Measurements from ENCODE around the gene BRAF. TPM values are rescaled to one million over a fixed set of nuclear protein-coding genes. Genes with fewer than 3 reads are reported as not detected.

The BRAF gene
- total RNA-seq, 1 experiment from 2014 or later = 29.7 TPM

DNA sequence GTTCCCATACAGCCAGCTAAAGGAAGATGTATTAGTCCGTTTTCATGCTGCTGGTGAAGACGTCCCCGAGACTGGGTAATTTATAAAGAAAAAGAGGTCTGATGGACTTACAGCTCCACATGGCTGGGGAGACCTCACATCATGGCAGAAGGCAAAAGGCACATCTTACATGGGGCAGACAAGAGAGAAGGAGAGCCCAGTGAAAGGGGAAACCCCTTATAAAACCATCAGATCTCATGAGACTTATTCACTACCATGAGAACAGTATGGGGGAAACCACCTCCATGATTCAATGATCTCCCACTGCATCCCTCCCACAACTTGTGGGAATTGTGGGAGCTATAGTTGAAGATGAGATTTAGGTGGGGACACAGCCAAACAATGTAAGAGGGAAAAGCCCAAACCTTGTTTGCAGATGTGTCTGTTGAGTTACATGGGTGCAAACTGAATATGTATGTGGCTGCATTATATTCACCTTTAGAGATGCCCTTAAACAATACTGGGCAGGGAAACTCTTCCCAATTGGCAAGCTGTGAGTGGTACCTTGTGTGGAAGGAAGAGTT lies 13.1 kb upstream of the BRAF start:
- ChIA-PET POLR2A (no interaction called here), RAD21 (ENCODE audit: low non-redundant PET in 1 of 2, low total read pairs in 2 of 2, uncharacterized antibody in 2 of 2, unreplicated experiment in 2 of 2) (no interaction called here), CTCF (no interaction called here)
- Histone ChIP-seq H3K4me3 (replicated peaks in 1 of 2; ENCODE audit: low read depth in 1 of 2, low read length in 2 of 2) (no peak overlapping the region), H3K36me3 (ENCODE audit: control insufficient read depth in 1 of 2, insufficient read depth in 2 of 2, low read length in 2 of 2) (no peaks in the 10 kb centered on the region), H3K79me2 (ENCODE audit: insufficient read depth, low read length) (no peaks in the 10 kb centered on the region), H4K20me1 (ENCODE audit: insufficient read depth) (no peaks in the 10 kb centered on the region), H2AFZ (ENCODE audit: low read depth, low read length, poor library complexity, severe bottlenecking) (no peak overlapping the region), H3K4me1 (ENCODE audit: control insufficient read depth in 1 of 2, insufficient read depth in 2 of 2, low read length in 2 of 2) (no peaks in the 10 kb centered on the region), H3K9ac (ENCODE audit: low read length) (no peak overlapping the region), H3K9me3 (ENCODE audit: control insufficient read depth in 1 of 2, insufficient read depth in 1 of 2, low read depth in 1 of 2, low read length in 2 of 2) (no peaks in the 10 kb centered on the region), H3K4me2 (ENCODE audit: low read length) (no peak overlapping the region), H3K9me2 (ENCODE audit: insufficient read depth) (no peaks in the 10 kb centered on the region), H3K27ac (ENCODE audit: low read depth, low read length) (no peak overlapping the region), H3K27me3 (ENCODE audit: insufficient read depth, low read length) (no peaks in the 10 kb centered on the region)
- intact Hi-C loops (cut with micrococcal nuclease) = no loop called here
- ATAC-seq (no peak), DNase-seq (ENCODE audit: low read depth, low spot score) (no peak)
- BruUV-seq (replicated peaks) = no TSS peak
- TF ChIP-seq, protein P1, sequence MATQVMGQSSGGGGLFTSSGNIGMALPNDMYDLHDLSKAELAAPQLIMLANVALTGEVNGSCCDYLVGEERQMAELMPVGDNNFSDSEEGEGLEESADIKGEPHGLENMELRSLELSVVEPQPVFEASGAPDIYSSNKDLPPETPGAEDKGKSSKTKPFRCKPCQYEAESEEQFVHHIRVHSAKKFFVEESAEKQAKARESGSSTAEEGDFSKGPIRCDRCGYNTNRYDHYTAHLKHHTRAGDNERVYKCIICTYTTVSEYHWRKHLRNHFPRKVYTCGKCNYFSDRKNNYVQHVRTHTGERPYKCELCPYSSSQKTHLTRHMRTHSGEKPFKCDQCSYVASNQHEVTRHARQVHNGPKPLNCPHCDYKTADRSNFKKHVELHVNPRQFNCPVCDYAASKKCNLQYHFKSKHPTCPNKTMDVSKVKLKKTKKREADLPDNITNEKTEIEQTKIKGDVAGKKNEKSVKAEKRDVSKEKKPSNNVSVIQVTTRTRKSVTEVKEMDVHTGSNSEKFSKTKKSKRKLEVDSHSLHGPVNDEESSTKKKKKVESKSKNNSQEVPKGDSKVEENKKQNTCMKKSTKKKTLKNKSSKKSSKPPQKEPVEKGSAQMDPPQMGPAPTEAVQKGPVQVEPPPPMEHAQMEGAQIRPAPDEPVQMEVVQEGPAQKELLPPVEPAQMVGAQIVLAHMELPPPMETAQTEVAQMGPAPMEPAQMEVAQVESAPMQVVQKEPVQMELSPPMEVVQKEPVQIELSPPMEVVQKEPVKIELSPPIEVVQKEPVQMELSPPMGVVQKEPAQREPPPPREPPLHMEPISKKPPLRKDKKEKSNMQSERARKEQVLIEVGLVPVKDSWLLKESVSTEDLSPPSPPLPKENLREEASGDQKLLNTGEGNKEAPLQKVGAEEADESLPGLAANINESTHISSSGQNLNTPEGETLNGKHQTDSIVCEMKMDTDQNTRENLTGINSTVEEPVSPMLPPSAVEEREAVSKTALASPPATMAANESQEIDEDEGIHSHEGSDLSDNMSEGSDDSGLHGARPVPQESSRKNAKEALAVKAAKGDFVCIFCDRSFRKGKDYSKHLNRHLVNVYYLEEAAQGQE (IDR thresholded peaks at IDR 0.05; ENCODE audit: low read depth) = no peak

DNA sequence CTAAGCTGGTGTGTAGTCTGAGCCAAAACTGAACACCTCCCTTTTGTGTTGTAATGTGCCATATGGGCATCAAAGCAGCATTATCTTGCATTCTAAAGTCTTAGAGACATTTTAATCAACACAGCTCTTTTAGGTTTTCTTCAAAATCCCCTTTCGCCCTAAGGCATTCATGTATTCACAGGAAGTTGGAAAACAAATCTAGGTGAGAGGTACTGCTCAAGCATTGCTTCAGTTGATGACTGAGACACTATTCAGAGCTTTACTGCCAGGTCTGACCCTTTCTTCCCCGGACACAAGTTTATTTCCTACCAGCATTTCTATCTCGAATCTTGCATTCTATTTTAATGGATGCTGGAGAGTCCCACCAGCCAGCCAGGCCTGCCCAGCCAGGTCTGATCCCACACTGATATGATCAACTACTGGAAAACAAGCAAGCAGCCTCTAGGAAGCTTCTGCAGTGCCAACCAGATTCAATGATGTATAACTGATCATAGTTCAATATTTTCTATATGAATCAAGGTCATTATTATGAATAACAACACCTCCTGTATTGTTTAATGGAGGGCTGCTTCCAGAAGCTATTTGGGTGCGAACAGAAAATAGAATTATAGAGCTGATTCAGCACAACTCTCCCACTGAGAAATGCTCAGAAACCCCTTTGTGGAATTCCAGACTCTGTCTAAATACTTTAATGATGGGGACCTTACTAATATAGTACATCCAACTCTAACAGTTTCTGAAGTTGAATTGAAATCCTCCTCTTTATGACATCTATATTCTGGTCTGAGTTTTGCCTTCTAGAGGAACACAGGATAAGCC lies 4.0 kb upstream of the BRAF start:
- Histone ChIP-seq H3K36me3 (ENCODE audit: control insufficient read depth in 1 of 2, insufficient read depth in 2 of 2, low read length in 2 of 2) (no peaks in the 10 kb centered on the region), H3K4me3 (replicated peaks in 1 of 2; ENCODE audit: low read depth in 1 of 2, low read length in 2 of 2) (no peak overlapping the region), H3K9me3 (ENCODE audit: control insufficient read depth in 1 of 2, insufficient read depth in 1 of 2, low read depth in 1 of 2, low read length in 2 of 2) (no peaks in the 10 kb centered on the region), H3K4me2 (ENCODE audit: low read length) (no peak overlapping the region), H3K4me1 (ENCODE audit: control insufficient read depth in 1 of 2, insufficient read depth in 2 of 2, low read length in 2 of 2) (peaks cover 0 to 5% of the 10 kb centered on the region in 2 experiments; a peak in 2 of 4 replicates), H3K27me3 (ENCODE audit: insufficient read depth, low read length) (no peaks in the 10 kb centered on the region), H3K9me2 (ENCODE audit: insufficient read depth) (no peaks in the 10 kb centered on the region), H3K79me2 (ENCODE audit: insufficient read depth, low read length) (peaks cover 7% of the 10 kb centered on the region), H3K27ac (ENCODE audit: low read depth, low read length) (no peak overlapping the region), H3K9ac (ENCODE audit: low read length) (no peak overlapping the region), H4K20me1 (ENCODE audit: insufficient read depth) (no peaks in the 10 kb centered on the region), H2AFZ (ENCODE audit: low read depth, low read length, poor library complexity, severe bottlenecking) (no peak overlapping the region)
- DNase-seq (ENCODE audit: low read depth, low spot score) (no peak), ATAC-seq (no peak)
- ChIA-PET POLR2A (no interaction called here), RAD21 (ENCODE audit: low non-redundant PET in 1 of 2, low total read pairs in 2 of 2, uncharacterized antibody in 2 of 2, unreplicated experiment in 2 of 2) (no interaction called here), CTCF (no interaction called here)
- BruUV-seq (replicated peaks) = no TSS peak
- intact Hi-C loops (cut with micrococcal nuclease) = no loop called here
- TF ChIP-seq, protein P2, sequence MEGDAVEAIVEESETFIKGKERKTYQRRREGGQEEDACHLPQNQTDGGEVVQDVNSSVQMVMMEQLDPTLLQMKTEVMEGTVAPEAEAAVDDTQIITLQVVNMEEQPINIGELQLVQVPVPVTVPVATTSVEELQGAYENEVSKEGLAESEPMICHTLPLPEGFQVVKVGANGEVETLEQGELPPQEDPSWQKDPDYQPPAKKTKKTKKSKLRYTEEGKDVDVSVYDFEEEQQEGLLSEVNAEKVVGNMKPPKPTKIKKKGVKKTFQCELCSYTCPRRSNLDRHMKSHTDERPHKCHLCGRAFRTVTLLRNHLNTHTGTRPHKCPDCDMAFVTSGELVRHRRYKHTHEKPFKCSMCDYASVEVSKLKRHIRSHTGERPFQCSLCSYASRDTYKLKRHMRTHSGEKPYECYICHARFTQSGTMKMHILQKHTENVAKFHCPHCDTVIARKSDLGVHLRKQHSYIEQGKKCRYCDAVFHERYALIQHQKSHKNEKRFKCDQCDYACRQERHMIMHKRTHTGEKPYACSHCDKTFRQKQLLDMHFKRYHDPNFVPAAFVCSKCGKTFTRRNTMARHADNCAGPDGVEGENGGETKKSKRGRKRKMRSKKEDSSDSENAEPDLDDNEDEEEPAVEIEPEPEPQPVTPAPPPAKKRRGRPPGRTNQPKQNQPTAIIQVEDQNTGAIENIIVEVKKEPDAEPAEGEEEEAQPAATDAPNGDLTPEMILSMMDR (IDR thresholded peaks at IDR 0.05 in 2 of 3, conservative IDR thresholded peaks at IDR 0.05 in 1 of 3; ENCODE audit: borderline replicate concordance in 1 of 3, insufficient read depth in 1 of 3, low read depth in 2 of 3, low read length in 2 of 3) = no peak
- TF ChIP-seq, protein P3, sequence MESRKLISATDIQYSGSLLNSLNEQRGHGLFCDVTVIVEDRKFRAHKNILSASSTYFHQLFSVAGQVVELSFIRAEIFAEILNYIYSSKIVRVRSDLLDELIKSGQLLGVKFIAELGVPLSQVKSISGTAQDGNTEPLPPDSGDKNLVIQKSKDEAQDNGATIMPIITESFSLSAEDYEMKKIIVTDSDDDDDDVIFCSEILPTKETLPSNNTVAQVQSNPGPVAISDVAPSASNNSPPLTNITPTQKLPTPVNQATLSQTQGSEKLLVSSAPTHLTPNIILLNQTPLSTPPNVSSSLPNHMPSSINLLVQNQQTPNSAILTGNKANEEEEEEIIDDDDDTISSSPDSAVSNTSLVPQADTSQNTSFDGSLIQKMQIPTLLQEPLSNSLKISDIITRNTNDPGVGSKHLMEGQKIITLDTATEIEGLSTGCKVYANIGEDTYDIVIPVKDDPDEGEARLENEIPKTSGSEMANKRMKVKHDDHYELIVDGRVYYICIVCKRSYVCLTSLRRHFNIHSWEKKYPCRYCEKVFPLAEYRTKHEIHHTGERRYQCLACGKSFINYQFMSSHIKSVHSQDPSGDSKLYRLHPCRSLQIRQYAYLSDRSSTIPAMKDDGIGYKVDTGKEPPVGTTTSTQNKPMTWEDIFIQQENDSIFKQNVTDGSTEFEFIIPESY (IDR thresholded peaks at IDR 0.05; ENCODE audit: extremely low read depth, insufficient replicate concordance, low read length) = no peak
- TF ChIP-seq ZNF274 (IDR thresholded peaks at IDR 0.05; ENCODE audit: low read depth, low read length) (no peak), FOSL1 (IDR thresholded peaks at IDR 0.05; ENCODE audit: low read depth) (no peak), JUND (IDR thresholded peaks at IDR 0.05) (no peak), ZFX (IDR thresholded peaks at IDR 0.05) (no peak), POLR2AphosphoS5 (IDR thresholded peaks at IDR 0.05; ENCODE audit: low read depth, low read length) (no peak), EGR1 (IDR thresholded peaks at IDR 0.05; ENCODE audit: low read depth) (no peak), POLR2A (IDR thresholded peaks at IDR 0.05; ENCODE audit: borderline replicate concordance, extremely low read depth, insufficient read depth, insufficient read length) (no peak)

Measured in HCT116 (cell line).